IPS DF 6.9 (cell line): ENCODE results near the gene SORL1-AS1.

ENCODE experiments used
- DNase-seq: peaks from one replicate; pipeline ENCODE4 v3.0.0-alpha.2; 2013; ENCODE audit warnings: low read depth, low spot score
- H3K27ac ChIP-seq: one replicate; pipeline ENCODE4 v1.5.1; 2013; ENCODE audit warnings: low read length, control low read depth
- H3K27me3 ChIP-seq: 2 replicates; pipeline ENCODE4 v1.6.1; 2013; ENCODE audit warnings: mild to moderate bottlenecking, low read length; ENCODE audit not compliant: control insufficient read depth, insufficient read depth
- H3K36me3 ChIP-seq: 2 replicates; pipeline ENCODE4 v1.6.1; 2013; ENCODE audit warnings: low read length; ENCODE audit not compliant: control insufficient read depth, insufficient read depth
- H3K4me1 ChIP-seq: 2 replicates; pipeline ENCODE4 v1.6.1; 2013; ENCODE audit warnings: low read length; ENCODE audit not compliant: control insufficient read depth, insufficient read depth
- H3K4me3 ChIP-seq: 2 replicates; pipeline ENCODE4 v1.5.1; 2013; ENCODE audit warnings: mild to moderate bottlenecking, low read length
- H3K9me3 ChIP-seq: 2 replicates; pipeline ENCODE4 v1.6.1; 2013; ENCODE audit warnings: low read length, inconsistent platforms; ENCODE audit not compliant: control insufficient read depth, insufficient read depth
- WGBS: extraction: QIAGEN DNeasy Blood & Tissue Kit; methylation state at CpG from one replicate; pipeline ENCODE4 v1.1.7; 2013; ENCODE audit warnings: mixed read lengths, missing lambda C conversion rate; ENCODE audit not compliant: insufficient read length, insufficient coverage; 5-methylcytosine and 5-hydroxymethylcytosine counted together

SORL1-AS1 gene

GRCh38 chr11:121474680-121475079 lies 21.9 kb upstream of the SORL1-AS1 start:
- WGBS, result no CpG with 5 or more reads among the region's 7 CpGs
- Histone ChIP-seq H3K27ac (no peak overlapping the region), H3K4me3 (no peak overlapping the region), H3K4me1 (peaks cover 10% of the 10 kb centered on the region), H3K36me3 (no peaks in the 10 kb centered on the region), H3K9me3 (no peaks in the 10 kb centered on the region), H3K27me3 (no peaks in the 10 kb centered on the region)
- no peak for DNase-seq

DNA sequence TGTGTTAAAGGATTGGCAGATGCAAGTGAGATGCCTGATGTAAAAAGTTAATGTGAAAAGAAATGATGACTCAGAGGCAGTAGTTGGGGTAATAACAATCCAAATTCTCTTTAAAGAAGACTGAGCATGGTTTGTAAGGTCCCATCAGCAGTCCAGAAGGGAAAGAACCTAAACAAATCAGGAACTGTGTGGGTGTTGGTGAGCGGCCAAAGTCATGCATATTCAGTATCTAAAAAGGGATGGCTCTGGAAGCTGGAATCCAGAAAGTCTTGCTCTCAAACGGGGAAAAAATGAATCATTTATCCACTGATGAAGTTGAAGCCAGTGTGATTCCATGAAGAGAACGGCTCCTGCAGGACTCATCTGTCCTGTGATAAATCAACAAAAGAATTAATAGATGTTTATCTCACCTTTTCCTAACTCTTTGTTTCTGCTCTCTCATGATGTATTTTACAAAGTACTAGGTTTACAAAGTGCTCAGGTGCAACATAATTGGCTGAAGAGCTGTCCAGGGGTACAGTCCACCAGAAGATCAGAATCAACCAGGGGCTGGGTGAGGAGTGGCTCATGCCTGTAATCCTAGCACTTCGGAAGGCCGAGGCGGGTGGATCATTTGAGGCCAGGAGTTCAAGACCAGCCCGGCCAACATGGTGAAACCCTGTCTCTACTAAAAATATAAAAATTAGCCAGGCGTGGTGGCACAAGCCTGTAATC lies 20.5 kb upstream of the SORL1-AS1 start:
- Histone ChIP-seq H3K4me1 (peaks cover 4% of the 10 kb centered on the region), H3K27me3 (no peaks in the 10 kb centered on the region), H3K9me3 (no peaks in the 10 kb centered on the region), H3K36me3 (no peaks in the 10 kb centered on the region), H3K4me3 (no peak overlapping the region), H3K27ac (no peak overlapping the region)
- DNase-seq, result no peak
- WGBS, result no CpG with 5 or more reads among the region's 8 CpGs

DNA sequence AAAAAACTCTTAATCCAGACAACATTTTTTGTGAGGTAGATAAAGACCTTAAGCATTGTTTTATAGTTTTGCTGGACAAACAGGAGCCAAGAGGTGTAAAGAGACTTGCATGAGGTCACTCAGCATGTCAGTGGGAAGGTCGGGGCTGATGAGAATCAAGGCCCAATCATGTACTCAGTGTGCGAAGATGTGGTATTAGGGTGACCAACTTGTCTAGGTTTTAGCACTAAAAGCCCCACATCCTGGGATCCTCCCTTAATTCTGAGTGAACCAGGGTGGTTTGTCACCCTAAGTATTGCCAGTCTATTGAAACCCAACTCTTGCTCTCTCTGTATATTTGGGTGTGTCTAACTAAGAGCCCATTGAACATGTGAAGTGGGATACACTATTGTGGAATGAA lies 19.5 kb upstream of the SORL1-AS1 start:
- Histone ChIP-seq H3K36me3 (no peaks in the 10 kb centered on the region), H3K4me3 (no peak overlapping the region), H3K27me3 (no peaks in the 10 kb centered on the region), H3K27ac (no peak overlapping the region), H3K4me1 (peaks cover 6% of the 10 kb centered on the region; the same call in 1 of the 2 replicates), H3K9me3 (no peaks in the 10 kb centered on the region)
- DNase-seq, result no peak
- no CpG with 5 or more reads among the region's 2 CpGs for WGBS

DNA sequence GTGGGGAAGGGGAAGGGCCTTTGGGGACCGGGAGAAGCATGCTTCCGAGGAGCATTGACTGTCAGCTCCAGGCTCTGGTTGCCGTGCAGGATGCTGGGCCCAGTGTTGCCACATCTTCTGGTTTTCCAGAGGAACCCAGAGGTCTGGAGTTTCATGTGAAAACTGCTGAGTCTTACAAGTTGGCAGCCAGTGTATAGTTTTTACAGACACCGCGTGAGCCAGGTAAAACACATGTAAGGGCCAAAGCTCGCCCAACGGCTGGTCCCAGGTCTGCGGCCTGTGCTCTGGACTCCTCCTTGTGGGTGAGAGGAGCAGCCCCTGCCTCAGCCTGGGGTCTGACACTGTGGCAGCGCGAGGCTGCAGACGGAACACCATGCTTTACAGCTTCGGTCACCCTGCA lies 18.4 kb upstream of the SORL1-AS1 start:
- H3K27me3 ChIP-seq, result no peaks in the 10 kb centered on the region
- no peaks in the 10 kb centered on the region for H3K9me3 ChIP-seq
- WGBS, result no CpG with 5 or more reads among the region's 12 CpGs
- no peak overlapping the region for H3K4me3 ChIP-seq
- no peak for DNase-seq
- peaks cover 8% of the 10 kb centered on the region; the same call in 1 of the 2 replicates for H3K4me1 ChIP-seq
- no peak overlapping the region for H3K27ac ChIP-seq
- H3K36me3 ChIP-seq, result no peaks in the 10 kb centered on the region

- Histone ChIP-seq H3K4me3 (no peak overlapping the region), H3K9me3 (no peaks in the 10 kb centered on the region), H3K27ac (no peak overlapping the region), H3K4me1 (peaks cover 14% of the 10 kb centered on the region), H3K27me3 (no peaks in the 10 kb centered on the region), H3K36me3 (no peaks in the 10 kb centered on the region)
- no peak for DNase-seq
- no CpG with 5 or more reads among the region's 5 CpGs for WGBS
These were observed 17.1 kb upstream of the SORL1-AS1 start for GRCh38 chr11:121469910-121470309.

DNA sequence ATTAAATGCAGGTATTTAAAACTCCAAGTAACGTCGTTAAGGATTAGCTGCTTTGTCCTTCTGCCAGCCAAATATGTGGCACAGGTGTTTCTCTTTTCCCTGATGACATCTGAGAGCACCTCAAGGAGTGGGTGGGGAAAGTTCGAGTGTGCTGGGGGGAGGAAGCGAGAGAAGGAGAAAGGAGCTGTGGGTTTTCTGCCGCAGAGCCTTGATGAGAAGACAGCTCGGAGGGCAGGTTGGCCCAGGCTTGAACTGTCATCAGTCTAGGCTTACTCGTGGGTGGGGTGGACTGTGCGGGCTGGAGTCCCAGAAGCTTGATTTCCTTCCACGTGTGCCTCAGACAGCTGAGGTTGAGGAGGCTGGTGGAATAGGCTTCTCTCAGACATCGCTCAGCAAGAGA lies 15.2 kb upstream of the SORL1-AS1 start:
- H3K27ac ChIP-seq, result no peak overlapping the region
- DNase-seq, result no peak

DNA sequence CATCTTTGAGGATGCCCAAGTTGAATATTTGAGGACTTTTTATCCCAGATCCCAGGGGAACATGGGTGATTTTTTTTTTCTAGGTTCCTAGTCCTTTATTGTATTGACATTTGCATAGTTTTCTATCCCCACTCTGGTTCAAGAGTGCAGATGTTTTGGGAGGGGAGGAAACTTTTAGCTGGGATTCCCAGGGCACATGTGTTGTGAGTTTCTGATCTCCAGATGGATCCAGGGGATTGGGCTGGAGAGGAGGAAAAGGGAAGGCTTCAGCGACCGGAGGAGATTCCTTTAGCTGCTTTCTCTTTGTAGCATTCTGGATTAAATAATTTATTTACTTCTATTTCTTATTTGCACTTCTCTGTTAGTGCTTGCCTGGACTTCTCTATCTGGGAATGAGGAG lies 14.7 kb upstream of the SORL1-AS1 start:
- no peak for DNase-seq
- Histone ChIP-seq H3K4me3 (no peak overlapping the region), H3K9me3 (no peaks in the 10 kb centered on the region), H3K27ac (no peak overlapping the region), H3K27me3 (no peaks in the 10 kb centered on the region), H3K36me3 (no peaks in the 10 kb centered on the region), H3K4me1 (peaks cover 16% of the 10 kb centered on the region)
- WGBS, result no CpG with 5 or more reads among the region's 2 CpGs

More for the DNA sequence above, 15.2 kb upstream of the SORL1-AS1 start:
- H3K36me3 ChIP-seq, result no peaks in the 10 kb centered on the region
- H3K27me3 ChIP-seq, result no peaks in the 10 kb centered on the region
- H3K4me3 ChIP-seq, result no peak overlapping the region
- H3K4me1 ChIP-seq, result peaks cover 14% of the 10 kb centered on the region
- WGBS, result no CpG with 5 or more reads among the region's 10 CpGs
- no peaks in the 10 kb centered on the region for H3K9me3 ChIP-seq

- H3K4me3 ChIP-seq, result no peak overlapping the region
- peak; percentile 76 for DNase-seq
- peaks cover 16% of the 10 kb centered on the region for H3K4me1 ChIP-seq
These were observed 13.5 kb upstream of the SORL1-AS1 start for GRCh38 chr11:121466063-121466794.

DNA sequence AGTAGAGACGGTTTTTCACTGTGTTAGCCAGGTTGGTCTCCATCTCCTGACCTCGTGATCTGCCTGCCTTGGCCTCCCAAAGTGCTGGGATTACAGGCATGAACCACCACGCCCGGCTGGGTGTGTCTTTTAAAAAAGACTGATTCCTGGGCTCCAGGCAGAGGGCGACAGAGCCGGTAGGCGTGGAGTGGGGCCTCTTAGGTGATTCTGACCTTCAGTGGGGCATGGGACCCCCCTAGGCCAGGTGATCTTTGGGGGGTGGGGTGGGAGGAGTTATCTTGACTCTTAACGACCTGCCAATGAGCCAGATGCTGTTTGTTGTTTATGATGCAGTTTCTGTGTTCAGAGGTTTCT lies 12.9 kb upstream of the SORL1-AS1 start:
- no peaks in the 10 kb centered on the region for H3K36me3 ChIP-seq
- H3K4me1 ChIP-seq, result peaks cover 16% of the 10 kb centered on the region
- no CpG with 5 or more reads among the region's 8 CpGs for WGBS

More at GRCh38 chr11:121466063-121466794, 13.5 kb upstream of the SORL1-AS1 start:
- Histone ChIP-seq H3K27me3 (no peaks in the 10 kb centered on the region), H3K36me3 (no peaks in the 10 kb centered on the region), H3K27ac (peak overlapping the region; percentile 29), H3K9me3 (no peaks in the 10 kb centered on the region)
- no CpG with 5 or more reads among the region's 8 CpGs for WGBS

DNA sequence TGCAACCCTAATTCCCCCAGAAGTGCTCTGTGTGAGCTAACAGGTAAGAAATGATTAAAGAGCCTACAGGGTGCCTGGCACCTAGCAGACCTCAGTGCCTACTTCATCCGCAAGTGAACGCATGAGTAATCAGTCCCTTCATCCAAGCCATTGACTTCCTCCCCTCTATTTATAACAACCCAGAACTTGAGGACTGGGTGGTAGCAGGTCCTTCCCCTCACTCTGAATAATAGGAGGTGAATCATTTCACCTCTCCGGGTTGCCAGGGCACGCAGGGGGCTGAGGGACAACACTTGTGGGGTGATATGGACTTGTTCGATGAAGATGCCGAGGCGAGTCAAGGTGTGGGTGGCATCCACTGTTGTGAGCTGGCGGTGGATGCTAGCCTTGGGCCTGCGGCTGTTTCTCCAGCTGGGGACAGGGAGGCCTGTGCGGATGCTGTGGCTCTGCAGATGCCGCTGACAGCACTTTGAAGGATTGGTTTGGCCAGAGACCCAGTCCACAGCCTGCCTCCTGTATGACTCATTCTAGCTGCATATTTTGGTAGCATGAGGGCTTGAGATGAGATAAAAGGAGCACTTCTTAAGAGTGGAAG lies 11.7 kb upstream of the SORL1-AS1 start:
- no peak for DNase-seq
- H3K27ac ChIP-seq, result no peak overlapping the region
- no peak overlapping the region for H3K4me3 ChIP-seq
- no peaks in the 10 kb centered on the region for H3K27me3 ChIP-seq
- no peaks in the 10 kb centered on the region for H3K36me3 ChIP-seq
- WGBS, result no CpG with 5 or more reads among the region's 11 CpGs
- no peaks in the 10 kb centered on the region for H3K9me3 ChIP-seq
- H3K4me1 ChIP-seq, result peaks cover 18% of the 10 kb centered on the region

More for the DNA sequence above, 12.9 kb upstream of the SORL1-AS1 start:
- no peak overlapping the region for H3K4me3 ChIP-seq
- no peak for DNase-seq
- H3K27me3 ChIP-seq, result no peaks in the 10 kb centered on the region
- H3K9me3 ChIP-seq, result no peaks in the 10 kb centered on the region
- H3K27ac ChIP-seq, result no peak overlapping the region
